ENCODE data around the gene SVOP. TPM values are rescaled to one million over a fixed set of nuclear protein-coding genes. Genes with fewer than 3 reads are reported as not detected.
A peak's percentile ranks its signal among the peaks of the same experiment; 100 is the strongest.
"Not testable (repeated sequence)": the region's sequence is repeated elsewhere in the genome, so short reads cannot be mapped to it uniquely, and the experiment has no call there.

SVOP gene
- total RNA-seq, 2 donors from 2014 or later, result not detected

DNA sequence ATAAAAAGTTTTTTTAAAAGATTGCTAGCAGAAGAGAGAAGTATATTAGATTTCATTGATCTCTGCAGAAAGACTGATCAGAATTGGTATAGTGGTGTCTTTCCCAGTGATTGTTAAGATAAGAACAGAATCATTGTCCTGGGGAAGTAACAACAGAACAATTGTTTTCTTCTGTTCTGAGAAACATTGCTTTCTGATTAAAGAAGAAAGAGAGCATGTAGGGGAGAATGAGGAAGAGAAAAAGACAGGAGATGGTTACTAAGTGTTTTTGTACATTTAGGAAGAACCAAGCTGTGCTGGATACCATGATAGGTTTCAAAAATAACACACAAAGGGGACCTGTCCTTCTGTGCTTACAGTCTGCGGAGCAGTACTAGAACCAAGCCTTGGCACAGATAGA lies 36.5 kb upstream of the SVOP start:
- no peak for DNase-seq
- H3K4me1 Mint-ChIP-seq, result peaks cover 11% of the 10 kb centered on the region
- H3K27ac Mint-ChIP-seq, result no peak overlapping the region
- Histone ChIP-seq H3K27me3 (ENCODE audit: control insufficient read depth, insufficient read depth, low read length, poor library complexity, severe bottlenecking) (no peaks in the 10 kb centered on the region), H3K9ac (ENCODE audit: extremely low read depth, low read length, poor library complexity, severe bottlenecking) (no peak overlapping the region), H3K9me3 (ENCODE audit: control insufficient read depth, low read length) (no peaks in the 10 kb centered on the region), H3K4me3 (ENCODE audit: low read length) (no peak overlapping the region), H3K4me1 (ENCODE audit: control insufficient read depth, insufficient read depth, low read length) (no peaks in the 10 kb centered on the region), H3K36me3 (ENCODE audit: control insufficient read depth, insufficient read depth, low read length) (peaks cover 12% of the 10 kb centered on the region), H3K27ac (ENCODE audit: low read depth, low read length) (no peak overlapping the region)
- H3K4me3 Mint-ChIP-seq, result no peak overlapping the region
- H3K36me3 Mint-ChIP-seq (ENCODE audit: low read depth), result peaks cover 8% of the 10 kb centered on the region
- no peaks in the 10 kb centered on the region for H3K9me3 Mint-ChIP-seq
- TF ChIP-seq, protein P1, sequence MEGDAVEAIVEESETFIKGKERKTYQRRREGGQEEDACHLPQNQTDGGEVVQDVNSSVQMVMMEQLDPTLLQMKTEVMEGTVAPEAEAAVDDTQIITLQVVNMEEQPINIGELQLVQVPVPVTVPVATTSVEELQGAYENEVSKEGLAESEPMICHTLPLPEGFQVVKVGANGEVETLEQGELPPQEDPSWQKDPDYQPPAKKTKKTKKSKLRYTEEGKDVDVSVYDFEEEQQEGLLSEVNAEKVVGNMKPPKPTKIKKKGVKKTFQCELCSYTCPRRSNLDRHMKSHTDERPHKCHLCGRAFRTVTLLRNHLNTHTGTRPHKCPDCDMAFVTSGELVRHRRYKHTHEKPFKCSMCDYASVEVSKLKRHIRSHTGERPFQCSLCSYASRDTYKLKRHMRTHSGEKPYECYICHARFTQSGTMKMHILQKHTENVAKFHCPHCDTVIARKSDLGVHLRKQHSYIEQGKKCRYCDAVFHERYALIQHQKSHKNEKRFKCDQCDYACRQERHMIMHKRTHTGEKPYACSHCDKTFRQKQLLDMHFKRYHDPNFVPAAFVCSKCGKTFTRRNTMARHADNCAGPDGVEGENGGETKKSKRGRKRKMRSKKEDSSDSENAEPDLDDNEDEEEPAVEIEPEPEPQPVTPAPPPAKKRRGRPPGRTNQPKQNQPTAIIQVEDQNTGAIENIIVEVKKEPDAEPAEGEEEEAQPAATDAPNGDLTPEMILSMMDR (conservative IDR thresholded peaks at IDR 0.05), result no peak
- WGBS, 2 experiments (ENCODE audit: insufficient coverage in 1 of 2, insufficient read length in 1 of 2), result 92 to 100% methylated on average over 1 of the region's 1 CpG
- H3K27me3 Mint-ChIP-seq (ENCODE audit: insufficient read depth), result no peaks in the 10 kb centered on the region

DNA sequence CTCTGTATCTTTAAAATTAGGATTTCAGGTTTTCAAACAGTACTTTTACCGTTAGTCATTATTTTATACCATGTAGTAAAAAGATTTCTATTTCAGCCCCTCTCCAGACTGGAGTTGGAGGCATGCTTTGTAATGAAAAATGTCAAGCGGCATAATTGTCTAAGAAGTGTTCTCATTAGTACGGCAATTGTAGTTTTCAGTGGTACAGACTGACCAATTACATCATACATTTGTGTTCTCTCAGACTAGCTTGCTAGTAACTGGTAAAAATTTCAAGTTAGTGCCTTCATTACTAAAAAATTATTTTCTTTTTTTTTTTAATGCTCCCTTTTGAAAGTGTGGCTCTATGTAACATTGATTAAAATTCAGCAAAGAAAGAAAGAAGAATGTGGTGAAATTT lies 36.0 kb upstream of the SVOP start:
- Mint-ChIP-seq H3K36me3 (ENCODE audit: low read depth) (peaks cover 8% of the 10 kb centered on the region), H3K27ac (no peak overlapping the region), H3K9me3 (no peaks in the 10 kb centered on the region), H3K4me1 (peaks cover 14% of the 10 kb centered on the region), H3K4me3 (no peak overlapping the region), H3K27me3 (ENCODE audit: insufficient read depth) (no peaks in the 10 kb centered on the region)
- Histone ChIP-seq H3K4me1 (ENCODE audit: control insufficient read depth, insufficient read depth, low read length) (no peaks in the 10 kb centered on the region), H3K9me3 (ENCODE audit: control insufficient read depth, low read length) (no peaks in the 10 kb centered on the region), H3K27ac (ENCODE audit: low read depth, low read length) (no peak overlapping the region), H3K9ac (ENCODE audit: extremely low read depth, low read length, poor library complexity, severe bottlenecking) (no peak overlapping the region), H3K27me3 (ENCODE audit: control insufficient read depth, insufficient read depth, low read length, poor library complexity, severe bottlenecking) (no peaks in the 10 kb centered on the region), H3K36me3 (ENCODE audit: control insufficient read depth, insufficient read depth, low read length) (peaks cover 12% of the 10 kb centered on the region), H3K4me3 (ENCODE audit: low read length) (no peak overlapping the region)
- DNase-seq, result no peak
- TF ChIP-seq, protein P1 (conservative IDR thresholded peaks at IDR 0.05), result no peak
- WGBS, 2 experiments (ENCODE audit: insufficient coverage in 1 of 2, insufficient read length in 1 of 2), result 84 to 100% methylated on average over 1 to 3 of the region's 3 CpGs

DNA sequence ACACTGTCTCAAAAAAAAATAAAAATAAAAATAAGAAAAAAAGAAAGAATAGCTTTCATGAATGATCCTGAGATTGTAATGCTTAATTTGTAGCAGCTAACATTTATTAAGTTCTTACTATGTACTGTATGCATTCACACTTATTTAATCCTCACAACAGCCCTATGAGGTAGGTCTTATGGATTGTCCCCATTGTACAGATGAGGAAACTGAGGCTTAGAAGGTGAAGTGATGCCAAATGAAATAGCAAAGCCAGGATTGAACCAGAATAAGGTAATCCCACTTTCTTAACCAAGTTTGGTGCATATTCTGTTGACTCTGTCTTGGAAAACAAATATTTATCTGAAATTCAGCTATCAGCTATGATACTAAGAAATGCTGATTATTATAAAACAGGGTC lies 33.7 kb upstream of the SVOP start:
- H3K36me3 ChIP-seq (ENCODE audit: control insufficient read depth, insufficient read depth, low read length), result peaks cover 12% of the 10 kb centered on the region
- no peaks in the 10 kb centered on the region for H3K4me1 ChIP-seq (ENCODE audit: control insufficient read depth, insufficient read depth, low read length)
- Mint-ChIP-seq H3K27me3 (ENCODE audit: insufficient read depth) (no peaks in the 10 kb centered on the region), H3K4me3 (no peak overlapping the region), H3K4me1 (peaks cover 14% of the 10 kb centered on the region), H3K9me3 (no peaks in the 10 kb centered on the region), H3K27ac (no peak overlapping the region), H3K36me3 (ENCODE audit: low read depth) (peaks cover 5% of the 10 kb centered on the region)
- TF ChIP-seq, protein P1 (conservative IDR thresholded peaks at IDR 0.05), result no peak
- H3K9ac ChIP-seq (ENCODE audit: extremely low read depth, low read length, poor library complexity, severe bottlenecking), result no peak overlapping the region
- H3K4me3 ChIP-seq (ENCODE audit: low read length), result no peak overlapping the region
- H3K9me3 ChIP-seq (ENCODE audit: control insufficient read depth, low read length), result no peaks in the 10 kb centered on the region
- no peaks in the 10 kb centered on the region for H3K27me3 ChIP-seq (ENCODE audit: control insufficient read depth, insufficient read depth, low read length, poor library complexity, severe bottlenecking)
- no peak for DNase-seq
- no peak overlapping the region for H3K27ac ChIP-seq (ENCODE audit: low read depth, low read length)

DNA sequence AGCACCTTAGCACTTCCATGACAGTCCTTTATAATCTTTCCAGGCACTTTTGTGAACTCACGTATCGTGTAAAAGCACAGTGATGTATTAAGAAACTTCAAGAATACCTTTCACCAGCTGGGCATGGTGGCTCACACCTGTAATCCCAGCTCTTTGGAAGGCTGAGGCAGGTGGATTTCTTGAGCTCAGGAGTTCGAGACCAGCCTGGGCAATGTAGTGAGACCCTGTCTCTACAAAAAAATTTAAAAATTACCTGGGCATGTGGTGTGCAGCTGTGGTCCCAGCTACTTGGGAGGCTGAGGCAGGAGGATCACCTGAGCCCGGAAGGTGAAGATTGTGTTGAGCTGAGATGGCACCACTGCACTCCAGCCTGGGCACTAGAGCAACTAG lies 33.3 kb upstream of the SVOP start:
- H3K36me3 ChIP-seq (ENCODE audit: control insufficient read depth, insufficient read depth, low read length), result peaks cover 12% of the 10 kb centered on the region
- Mint-ChIP-seq H3K4me1 (peaks cover 14% of the 10 kb centered on the region), H3K4me3 (peak overlapping the region; percentile 87)
- not testable (repeated sequence) for H3K27ac ChIP-seq (ENCODE audit: low read depth, low read length); H3K36me3 Mint-ChIP-seq (ENCODE audit: low read depth); H3K4me3 ChIP-seq (ENCODE audit: low read length); H3K9me3 ChIP-seq (ENCODE audit: control insufficient read depth, low read length); H3K27me3 Mint-ChIP-seq (ENCODE audit: insufficient read depth); H3K27me3 ChIP-seq (ENCODE audit: control insufficient read depth, insufficient read depth, low read length, poor library complexity, severe bottlenecking); H3K9me3 Mint-ChIP-seq; DNase-seq; H3K27ac Mint-ChIP-seq; H3K4me1 ChIP-seq (ENCODE audit: control insufficient read depth, insufficient read depth, low read length); H3K9ac ChIP-seq (ENCODE audit: extremely low read depth, low read length, poor library complexity, severe bottlenecking)
- 89 to 93% methylated on average over 3 to 4 of the region's 4 CpGs for WGBS, 2 experiments (ENCODE audit: insufficient coverage in 1 of 2, insufficient read length in 1 of 2)
